Tibial nerve (tissue), 3 donors: Measurements from ENCODE around the gene ATG10.

ENCODE experiments used
- CTCF ChIP-seq, 5 experiments: fragments of 200-600 bp in 3 of 5; fragments of 450-650 bp in 2 of 5; sonication (generic) in 3 of 5; IDR thresholded peaks; one replicate each; pipeline ENCODE4 v1.5.1; 2016 to 2019; ENCODE audit warnings: antibody characterized with exemption in 5 of 5, mild to moderate bottlenecking in 3 of 5, moderate library complexity in 2 of 5
- POLR2A ChIP-seq, 2 donors: fragments of 450-650 bp; IDR thresholded peaks; one replicate each; pipeline ENCODE4 v1.6.1; 2017; ENCODE audit warnings: antibody characterized with exemption in 2 of 2, mild to moderate bottlenecking in 2 of 2, moderate library complexity in 2 of 2

DNA sequence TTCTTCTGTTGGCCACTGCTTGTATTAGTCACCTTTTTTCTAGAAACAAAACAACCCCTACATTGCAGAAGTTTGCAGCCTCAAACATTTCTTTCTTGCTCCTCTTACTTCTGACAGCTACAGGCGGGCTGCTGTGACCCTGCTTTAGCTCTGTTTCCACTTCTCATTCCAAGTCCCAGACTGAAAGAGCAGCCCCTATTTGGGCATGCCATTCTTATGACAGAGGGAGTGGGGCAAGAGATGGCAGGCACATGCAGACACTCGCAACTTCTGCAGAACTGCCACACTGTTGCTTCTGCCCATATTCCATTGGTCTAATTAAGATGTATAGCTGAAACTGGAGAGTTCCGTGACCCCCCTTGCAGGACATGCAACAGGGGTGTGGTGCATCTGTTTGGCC is 325.9 kb downstream of the ATG10 start:
- TF ChIP-seq CTCF (IDR thresholded peaks at IDR 0.05) (no peak), POLR2A (IDR thresholded peaks at IDR 0.05) (no peak)
